ENCODE results near the gene TMEM9B.

TMEM9B gene

DNA sequence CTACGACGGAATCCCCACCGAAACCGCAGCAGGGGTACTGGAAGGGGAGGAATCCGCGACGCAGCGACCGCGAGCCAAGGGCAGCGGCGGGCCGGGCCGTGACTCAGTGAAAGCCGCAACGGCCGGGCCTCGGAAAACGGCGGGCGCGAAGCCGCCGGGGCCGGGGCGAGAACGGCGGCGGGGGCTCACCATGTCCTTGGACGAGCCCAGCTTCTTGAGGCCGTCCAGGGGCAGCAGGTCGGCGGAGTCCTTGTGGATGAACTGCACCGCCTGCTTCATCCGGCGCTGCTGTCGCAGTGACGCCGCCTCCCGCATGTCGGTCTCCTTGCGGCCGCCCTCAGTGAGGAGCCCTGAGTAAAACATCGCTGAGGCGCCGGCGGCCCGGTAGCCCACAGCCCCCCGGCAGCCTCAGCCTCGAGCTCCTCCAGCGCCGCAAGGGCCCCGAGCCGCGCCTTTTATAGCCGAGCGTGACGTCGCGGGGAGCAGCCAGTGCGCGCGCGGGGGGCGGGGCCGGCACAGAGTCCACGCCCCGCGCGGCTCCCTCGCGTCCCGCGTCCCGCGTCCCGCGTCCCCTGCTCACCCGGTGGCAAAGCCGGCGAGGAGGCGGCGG is 39.4 kb upstream of the TMEM9B start, which contains the start of gene NRIP3:
Gene NRIP3 (minus strand): TSS at position 429 of the 610 bp plus-strand sequence. CDS start 66 bp downstream, at position 363.
- DNase-seq (ENCODE audit: low read depth) = no peak
- no peak within 1 kb of the TSS for H3K4me3 ChIP-seq (ENCODE audit: low read depth, low read length)
- TF ChIP-seq, protein P1, sequence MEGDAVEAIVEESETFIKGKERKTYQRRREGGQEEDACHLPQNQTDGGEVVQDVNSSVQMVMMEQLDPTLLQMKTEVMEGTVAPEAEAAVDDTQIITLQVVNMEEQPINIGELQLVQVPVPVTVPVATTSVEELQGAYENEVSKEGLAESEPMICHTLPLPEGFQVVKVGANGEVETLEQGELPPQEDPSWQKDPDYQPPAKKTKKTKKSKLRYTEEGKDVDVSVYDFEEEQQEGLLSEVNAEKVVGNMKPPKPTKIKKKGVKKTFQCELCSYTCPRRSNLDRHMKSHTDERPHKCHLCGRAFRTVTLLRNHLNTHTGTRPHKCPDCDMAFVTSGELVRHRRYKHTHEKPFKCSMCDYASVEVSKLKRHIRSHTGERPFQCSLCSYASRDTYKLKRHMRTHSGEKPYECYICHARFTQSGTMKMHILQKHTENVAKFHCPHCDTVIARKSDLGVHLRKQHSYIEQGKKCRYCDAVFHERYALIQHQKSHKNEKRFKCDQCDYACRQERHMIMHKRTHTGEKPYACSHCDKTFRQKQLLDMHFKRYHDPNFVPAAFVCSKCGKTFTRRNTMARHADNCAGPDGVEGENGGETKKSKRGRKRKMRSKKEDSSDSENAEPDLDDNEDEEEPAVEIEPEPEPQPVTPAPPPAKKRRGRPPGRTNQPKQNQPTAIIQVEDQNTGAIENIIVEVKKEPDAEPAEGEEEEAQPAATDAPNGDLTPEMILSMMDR (IDR thresholded peaks at IDR 0.05; ENCODE audit: control insufficient read depth, extremely low read depth, insufficient read depth) = no peak

GRCh38 chr11:9002920-9003572 is 38.8 kb upstream of the TMEM9B start:
- H3K4me3 ChIP-seq (ENCODE audit: low read depth, low read length) = no peak overlapping the region
- TF ChIP-seq, protein P1 (IDR thresholded peaks at IDR 0.05; ENCODE audit: control insufficient read depth, extremely low read depth, insufficient read depth) = no peak
- DNase-seq (ENCODE audit: low read depth) = no peak

GRCh38 chr11:9001736-9002135 is 37.5 kb upstream of the TMEM9B start:
- TF ChIP-seq, protein P1 (IDR thresholded peaks at IDR 0.05; ENCODE audit: control insufficient read depth, extremely low read depth, insufficient read depth) = no peak
- no peak overlapping the region for H3K4me3 ChIP-seq (ENCODE audit: low read depth, low read length)
- DNase-seq (ENCODE audit: low read depth) = no peak

- TF ChIP-seq, protein P1 (IDR thresholded peaks at IDR 0.05; ENCODE audit: control insufficient read depth, extremely low read depth, insufficient read depth) = no peak
- no peak overlapping the region for H3K4me3 ChIP-seq (ENCODE audit: low read depth, low read length)
- DNase-seq (ENCODE audit: low read depth) = no peak
Measured at GRCh38 chr11:8998017-8998416, 33.8 kb upstream of the TMEM9B start.

GRCh38 chr11:8997451-8997850 is 33.2 kb upstream of the TMEM9B start:
- TF ChIP-seq, protein P1 (IDR thresholded peaks at IDR 0.05; ENCODE audit: control insufficient read depth, extremely low read depth, insufficient read depth) = no peak
- no peak overlapping the region for H3K4me3 ChIP-seq (ENCODE audit: low read depth, low read length)
- DNase-seq (ENCODE audit: low read depth) = no peak

- H3K4me3 ChIP-seq (ENCODE audit: low read depth, low read length) = no peak overlapping the region
- DNase-seq (ENCODE audit: low read depth) = no peak
- TF ChIP-seq, protein P1 (IDR thresholded peaks at IDR 0.05; ENCODE audit: control insufficient read depth, extremely low read depth, insufficient read depth) = no peak
Measured at GRCh38 chr11:8989453-8989852, 25.2 kb upstream of the TMEM9B start.

Data from LNCaP clone FGC (cell line).